ENCODE data around the gene EMP1.

DNA sequence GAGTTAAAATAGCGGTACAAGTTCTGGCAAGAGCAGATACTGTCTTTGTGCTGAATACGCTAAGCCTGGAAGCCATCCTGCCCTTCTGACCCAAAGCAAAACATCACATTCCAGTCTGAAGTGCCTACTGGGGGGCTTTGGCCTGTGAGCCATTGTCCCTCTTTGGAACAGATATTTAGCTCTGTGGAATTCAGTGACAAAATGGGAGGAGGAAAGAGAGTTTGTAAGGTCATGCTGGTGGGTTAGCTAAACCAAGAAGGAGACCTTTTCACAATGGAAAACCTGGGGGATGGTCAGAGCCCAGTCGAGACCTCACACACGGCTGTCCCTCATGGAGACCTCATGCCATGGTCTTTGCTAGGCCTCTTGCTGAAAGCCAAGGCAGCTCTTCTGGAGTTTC, 18.5 kb downstream of the EMP1 start:
- TF ChIP-seq, protein P1, sequence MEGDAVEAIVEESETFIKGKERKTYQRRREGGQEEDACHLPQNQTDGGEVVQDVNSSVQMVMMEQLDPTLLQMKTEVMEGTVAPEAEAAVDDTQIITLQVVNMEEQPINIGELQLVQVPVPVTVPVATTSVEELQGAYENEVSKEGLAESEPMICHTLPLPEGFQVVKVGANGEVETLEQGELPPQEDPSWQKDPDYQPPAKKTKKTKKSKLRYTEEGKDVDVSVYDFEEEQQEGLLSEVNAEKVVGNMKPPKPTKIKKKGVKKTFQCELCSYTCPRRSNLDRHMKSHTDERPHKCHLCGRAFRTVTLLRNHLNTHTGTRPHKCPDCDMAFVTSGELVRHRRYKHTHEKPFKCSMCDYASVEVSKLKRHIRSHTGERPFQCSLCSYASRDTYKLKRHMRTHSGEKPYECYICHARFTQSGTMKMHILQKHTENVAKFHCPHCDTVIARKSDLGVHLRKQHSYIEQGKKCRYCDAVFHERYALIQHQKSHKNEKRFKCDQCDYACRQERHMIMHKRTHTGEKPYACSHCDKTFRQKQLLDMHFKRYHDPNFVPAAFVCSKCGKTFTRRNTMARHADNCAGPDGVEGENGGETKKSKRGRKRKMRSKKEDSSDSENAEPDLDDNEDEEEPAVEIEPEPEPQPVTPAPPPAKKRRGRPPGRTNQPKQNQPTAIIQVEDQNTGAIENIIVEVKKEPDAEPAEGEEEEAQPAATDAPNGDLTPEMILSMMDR (IDR thresholded peaks at IDR 0.05), result no peak
- TF ChIP-seq, protein P2, sequence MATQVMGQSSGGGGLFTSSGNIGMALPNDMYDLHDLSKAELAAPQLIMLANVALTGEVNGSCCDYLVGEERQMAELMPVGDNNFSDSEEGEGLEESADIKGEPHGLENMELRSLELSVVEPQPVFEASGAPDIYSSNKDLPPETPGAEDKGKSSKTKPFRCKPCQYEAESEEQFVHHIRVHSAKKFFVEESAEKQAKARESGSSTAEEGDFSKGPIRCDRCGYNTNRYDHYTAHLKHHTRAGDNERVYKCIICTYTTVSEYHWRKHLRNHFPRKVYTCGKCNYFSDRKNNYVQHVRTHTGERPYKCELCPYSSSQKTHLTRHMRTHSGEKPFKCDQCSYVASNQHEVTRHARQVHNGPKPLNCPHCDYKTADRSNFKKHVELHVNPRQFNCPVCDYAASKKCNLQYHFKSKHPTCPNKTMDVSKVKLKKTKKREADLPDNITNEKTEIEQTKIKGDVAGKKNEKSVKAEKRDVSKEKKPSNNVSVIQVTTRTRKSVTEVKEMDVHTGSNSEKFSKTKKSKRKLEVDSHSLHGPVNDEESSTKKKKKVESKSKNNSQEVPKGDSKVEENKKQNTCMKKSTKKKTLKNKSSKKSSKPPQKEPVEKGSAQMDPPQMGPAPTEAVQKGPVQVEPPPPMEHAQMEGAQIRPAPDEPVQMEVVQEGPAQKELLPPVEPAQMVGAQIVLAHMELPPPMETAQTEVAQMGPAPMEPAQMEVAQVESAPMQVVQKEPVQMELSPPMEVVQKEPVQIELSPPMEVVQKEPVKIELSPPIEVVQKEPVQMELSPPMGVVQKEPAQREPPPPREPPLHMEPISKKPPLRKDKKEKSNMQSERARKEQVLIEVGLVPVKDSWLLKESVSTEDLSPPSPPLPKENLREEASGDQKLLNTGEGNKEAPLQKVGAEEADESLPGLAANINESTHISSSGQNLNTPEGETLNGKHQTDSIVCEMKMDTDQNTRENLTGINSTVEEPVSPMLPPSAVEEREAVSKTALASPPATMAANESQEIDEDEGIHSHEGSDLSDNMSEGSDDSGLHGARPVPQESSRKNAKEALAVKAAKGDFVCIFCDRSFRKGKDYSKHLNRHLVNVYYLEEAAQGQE (IDR thresholded peaks at IDR 0.05; ENCODE audit: insufficient read depth in 1 of 2, low read depth in 2 of 2, low read length in 1 of 2), result no peak
- TF ChIP-seq SIN3A (IDR thresholded peaks at IDR 0.05; ENCODE audit: borderline replicate concordance, insufficient read depth, low read depth, low read length), result no peak
- no peak for TF ChIP-seq POLR2AphosphoS5 (IDR thresholded peaks at IDR 0.05; ENCODE audit: low read depth, low read length)
- TF ChIP-seq TCF7L2 (IDR thresholded peaks at IDR 0.05; ENCODE audit: low read depth, low read length), result no peak
